ENCODE data around the gene FBN3.
A peak's percentile ranks its signal among the peaks of the same experiment; 100 is the strongest.
"Not testable (repeated sequence)": the region's sequence is repeated elsewhere in the genome, so short reads cannot be mapped to it uniquely, and the experiment has no call there.

Gene FBN3

GRCh38 chr19:8056533-8056932 lies 92.9 kb downstream of the FBN3 start:
- DNase-seq (ENCODE audit: low read depth): no peak

GRCh38 chr19:8054169-8054568 lies 95.2 kb downstream of the FBN3 start:
- DNase-seq (ENCODE audit: low read depth): no peak

DNA sequence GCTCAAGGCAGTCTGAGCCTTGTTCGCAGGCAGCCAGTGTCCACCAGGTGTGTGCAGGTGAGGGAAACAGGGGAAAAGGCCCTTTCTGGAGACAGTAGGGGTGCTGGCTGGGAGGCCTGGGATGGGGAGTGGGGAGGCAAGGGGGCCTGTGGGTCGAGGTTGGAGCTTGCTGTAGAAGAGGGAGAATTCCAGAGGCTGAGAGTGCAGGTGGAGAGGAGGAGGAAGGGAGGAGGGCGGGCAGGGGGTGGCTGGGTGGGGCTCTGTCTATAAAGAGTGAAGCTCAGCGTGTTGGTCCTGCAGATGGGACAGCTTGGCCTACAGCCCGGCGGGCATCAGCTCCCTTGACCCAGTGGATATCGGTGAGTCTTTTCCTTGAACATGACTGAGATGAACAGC lies 96.9 kb downstream of the FBN3 start, which contains the start of gene CCL25:
TSS of gene CCL25 (plus strand) at position 297 of the 396 bp plus-strand sequence. CDS start 290 bp downstream, outside the sequence.
- DNase-seq (ENCODE audit: low read depth): no peak

- DNase-seq (ENCODE audit: low read depth): peak; percentile 76
These were observed 98.9 kb downstream of the FBN3 start for GRCh38 chr19:8050274-8051096.

- DNase-seq (ENCODE audit: low read depth): no peak
These were observed 102.7 kb downstream of the FBN3 start for GRCh38 chr19:8046569-8047165.

DNA sequence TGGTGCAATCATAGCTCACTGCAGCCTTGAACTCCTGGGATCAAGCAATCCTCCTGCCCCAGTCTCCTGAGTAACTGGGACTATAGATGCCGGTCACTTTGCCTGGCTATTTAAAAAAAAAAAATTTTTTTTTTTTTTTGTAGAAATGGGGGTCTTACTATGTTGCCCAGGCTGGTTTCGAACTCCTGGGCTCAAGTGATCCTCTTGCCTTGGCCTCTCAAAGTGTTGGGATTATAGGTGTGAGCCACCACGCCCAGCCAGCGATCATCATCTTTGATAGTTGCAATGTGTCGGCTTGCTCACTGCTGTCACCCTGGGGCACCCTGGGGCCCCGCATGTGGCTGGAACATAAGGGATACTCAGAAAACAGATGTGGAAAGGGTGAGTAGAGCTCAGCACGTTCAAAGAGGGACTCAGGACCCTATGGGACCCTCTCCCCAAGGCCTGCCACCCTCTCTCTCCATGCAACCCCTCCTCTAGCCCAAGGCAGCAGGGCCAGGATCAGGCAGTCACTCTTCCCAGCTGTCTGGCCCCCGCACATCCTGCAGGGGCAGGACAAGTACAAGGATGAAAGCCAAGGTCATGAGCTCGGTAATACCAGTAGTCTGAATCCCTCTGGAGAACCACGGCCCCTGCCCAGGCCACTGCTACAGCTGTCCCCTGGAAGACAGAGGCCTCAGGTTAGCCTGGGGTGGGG lies 103.4 kb downstream of the FBN3 start:
- DNase-seq (ENCODE audit: low read depth): no peak

- DNase-seq (ENCODE audit: low read depth): no peak
These were observed 105.4 kb downstream of the FBN3 start for GRCh38 chr19:8044018-8044417.

DNA sequence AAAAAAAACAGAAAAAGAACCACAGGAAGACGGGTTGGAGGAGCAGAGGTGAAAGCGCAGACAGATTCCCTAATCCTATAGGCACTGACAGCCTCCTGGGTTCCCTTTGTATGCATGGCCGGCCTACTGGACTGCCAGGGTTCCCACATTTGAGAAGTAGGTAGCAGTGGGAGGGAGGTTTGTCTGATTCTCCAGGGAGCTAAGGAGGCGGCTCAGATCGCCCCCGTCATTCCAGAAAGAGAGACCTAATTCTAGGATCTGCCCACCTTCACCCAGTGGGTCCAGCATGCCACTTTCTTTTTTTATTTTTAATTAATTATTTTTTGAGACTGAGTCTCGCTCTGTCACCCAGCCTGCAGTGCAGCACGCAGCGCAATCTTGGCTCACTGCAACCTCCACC lies 106.5 kb downstream of the FBN3 start:
- DNase-seq (ENCODE audit: low read depth): no peak

DNA sequence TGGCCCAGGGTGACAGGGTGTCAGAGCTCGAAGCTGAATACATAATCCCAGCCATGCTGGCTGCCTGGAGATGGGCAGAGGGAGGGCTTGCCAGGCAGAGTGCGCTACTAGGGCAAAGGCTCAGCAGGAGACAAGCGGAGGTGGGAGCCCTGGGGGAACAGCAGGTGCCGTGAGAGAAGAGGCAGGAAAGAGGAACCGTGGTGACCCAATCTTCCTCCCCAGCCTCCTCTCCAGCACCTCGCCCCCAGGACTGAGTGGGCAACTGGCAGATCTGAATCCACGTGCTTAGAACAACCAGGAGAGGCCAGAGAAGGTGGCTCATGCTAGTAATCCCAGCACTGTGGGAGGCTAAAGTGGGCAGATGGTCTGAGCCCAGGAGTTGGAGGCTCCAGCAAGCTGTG lies 107.9 kb downstream of the FBN3 start:
- DNase-seq (ENCODE audit: low read depth): no peak

- no peak for DNase-seq (ENCODE audit: low read depth)
These were observed 110.2 kb downstream of the FBN3 start for GRCh38 chr19:8039231-8039630.

GRCh38 chr19:8038815-8039214 lies 110.6 kb downstream of the FBN3 start:
- no peak for DNase-seq (ENCODE audit: low read depth)

DNA sequence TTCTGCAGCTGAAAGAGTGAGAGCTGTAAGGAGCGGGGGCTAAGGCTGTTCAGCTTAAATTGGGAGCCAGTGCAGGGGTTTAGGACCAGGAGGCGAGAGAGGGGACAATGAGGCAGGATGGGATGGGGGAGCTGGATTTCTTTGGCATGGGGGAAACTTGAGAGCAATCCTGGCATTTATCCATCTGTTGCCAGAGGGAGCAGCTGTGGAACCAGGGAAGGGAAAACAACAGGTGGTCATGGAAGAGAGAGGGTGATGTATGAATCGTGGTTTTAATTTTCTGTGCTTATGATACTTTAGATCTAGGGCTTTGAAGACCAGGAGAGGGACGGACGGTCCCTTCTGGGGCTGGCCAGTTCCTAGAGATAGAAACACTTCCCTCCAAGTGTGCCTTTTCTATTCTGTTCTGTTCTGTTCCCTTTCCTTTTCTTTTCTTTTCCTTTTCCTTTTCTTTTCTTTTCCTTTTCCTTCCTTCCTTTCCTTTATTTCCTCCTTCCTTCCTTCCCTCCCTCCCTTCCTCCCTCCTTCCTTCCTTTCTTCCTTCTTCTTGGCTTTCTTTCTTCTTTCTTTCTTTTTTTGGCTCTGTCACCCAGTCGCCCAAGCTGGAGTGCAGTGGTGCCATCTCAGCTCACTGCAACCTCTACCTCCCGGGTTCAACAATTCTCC lies 112.8 kb downstream of the FBN3 start:
- DNase-seq (ENCODE audit: low read depth): no peak

DNA sequence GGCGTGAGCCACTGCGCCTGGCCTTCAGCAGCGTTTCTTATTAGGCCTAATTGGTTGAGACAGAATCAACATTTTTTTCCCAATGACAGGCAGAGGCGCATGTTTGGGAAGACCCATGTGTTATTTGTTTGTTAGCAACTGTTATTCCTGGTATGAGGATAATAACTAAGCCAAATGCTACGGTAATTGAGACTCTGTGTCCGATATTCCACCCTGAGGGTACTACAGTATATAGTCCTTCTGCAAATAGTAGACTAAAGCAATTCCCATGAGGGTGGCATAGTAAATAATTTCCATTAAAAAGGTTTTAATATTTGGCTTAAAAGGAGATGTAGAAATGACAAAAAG lies 115.2 kb downstream of the FBN3 start:
- DNase-seq (ENCODE audit: low read depth): no peak

DNA sequence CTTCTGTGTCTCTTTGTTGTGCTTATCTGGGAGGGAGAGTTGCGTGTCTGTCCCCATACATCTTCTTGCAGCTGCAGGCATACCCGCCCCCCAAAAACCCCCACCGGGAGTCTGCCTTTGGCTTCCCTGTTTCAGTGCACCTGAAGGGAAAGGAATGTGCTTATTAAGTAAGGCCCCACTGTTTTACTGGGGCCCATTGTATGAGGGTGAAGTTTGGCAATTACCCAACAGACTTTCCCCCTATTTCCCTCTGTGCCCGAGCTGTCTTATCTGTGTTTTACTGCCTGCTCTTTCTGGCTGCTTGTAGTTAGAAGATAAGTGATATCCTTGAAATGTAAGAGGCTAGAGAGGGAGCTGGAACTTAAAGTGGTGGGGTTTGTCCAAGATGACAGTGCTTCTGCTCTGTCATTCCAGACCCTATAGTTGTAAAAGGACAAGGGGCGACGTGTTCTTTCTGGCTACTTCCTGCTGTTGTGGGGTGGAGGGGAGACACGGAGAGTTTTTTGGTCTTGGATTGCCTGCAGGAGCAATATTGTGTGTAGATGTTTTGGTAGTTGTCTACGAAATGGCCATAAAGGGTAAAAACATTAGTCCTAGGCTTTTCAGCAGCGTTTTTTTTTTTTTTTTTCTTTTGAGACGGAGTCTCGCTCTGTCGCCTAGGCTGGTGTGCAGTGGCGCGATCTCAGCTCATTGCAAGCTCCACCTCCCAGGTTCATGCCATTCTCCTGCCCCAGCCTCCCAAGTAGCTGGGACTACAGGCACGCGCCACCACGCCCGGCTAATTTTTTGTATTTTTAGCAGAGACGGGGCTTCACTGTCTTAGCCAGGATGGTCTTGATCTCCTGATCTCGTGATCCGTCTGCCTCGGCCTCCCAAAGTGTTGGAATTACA lies 115.9 kb downstream of the FBN3 start:
- not testable (repeated sequence) for DNase-seq (ENCODE audit: low read depth)

GRCh38 chr19:8030960-8031359 lies 118.4 kb downstream of the FBN3 start:
- no peak for DNase-seq (ENCODE audit: low read depth)

DNA sequence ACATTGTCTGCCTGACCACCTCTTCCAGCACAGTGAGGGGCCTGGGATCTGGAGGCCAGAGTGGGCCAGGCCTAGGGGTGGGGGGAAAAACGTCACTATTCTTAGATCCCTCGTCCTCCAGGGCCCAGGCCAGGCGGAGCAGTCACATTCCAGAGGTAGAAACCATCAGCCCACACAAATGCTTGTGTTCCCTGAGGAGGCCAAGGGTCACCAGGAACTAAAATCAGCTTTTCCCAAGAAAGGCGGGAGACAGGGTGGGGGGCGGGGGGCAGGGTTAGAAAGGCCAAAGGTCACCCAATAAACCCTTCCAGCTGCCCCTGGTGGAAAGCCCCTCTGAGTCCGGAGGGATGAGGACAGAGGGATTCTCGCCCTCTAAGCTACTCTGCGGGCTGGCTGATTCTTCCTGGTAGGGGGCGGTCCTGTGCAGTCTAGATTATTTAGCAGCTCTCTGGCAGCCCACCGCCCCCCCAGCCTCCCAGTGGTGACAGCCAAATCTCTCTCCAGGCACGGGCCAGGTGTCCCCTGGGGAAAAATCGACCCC lies 120.4 kb downstream of the FBN3 start:
- no peak for DNase-seq (ENCODE audit: low read depth)

- DNase-seq (ENCODE audit: low read depth): no peak
These were observed 124.1 kb downstream of the FBN3 start for GRCh38 chr19:8025316-8025715.

GRCh38 chr19:8024256-8024655 lies 125.1 kb downstream of the FBN3 start:
- DNase-seq (ENCODE audit: low read depth): not testable (repeated sequence)

- DNase-seq (ENCODE audit: low read depth): no peak
These were observed 126.0 kb downstream of the FBN3 start for GRCh38 chr19:8023371-8023770.

- no peak for DNase-seq (ENCODE audit: low read depth)
These were observed 127.1 kb downstream of the FBN3 start for GRCh38 chr19:8022275-8022674.

- no peak for DNase-seq (ENCODE audit: low read depth)
These were observed 128.0 kb downstream of the FBN3 start for GRCh38 chr19:8021374-8021773.
